Fibroblast of lung (primary cell): ENCODE results near the gene GOPC. TPM values are rescaled to one million over a fixed set of nuclear protein-coding genes. Genes with fewer than 3 reads are reported as not detected.
"Not testable (repeated sequence)": the region's sequence is repeated elsewhere in the genome, so short reads cannot be mapped to it uniquely, and the experiment has no call there.

ENCODE experiments used
- DNase-seq, 2 donors: peaks; one replicate each; pipeline versions ENCODE4 v3.0.0 to v3.0.0-alpha.2; 2010; ENCODE audit warnings: low read depth in 2 of 2
- H2AFZ ChIP-seq: 2 replicates; pipeline ENCODE4 v1.5.1; 2012; ENCODE audit warnings: low read length, control low read depth, inconsistent platforms
- H3K27ac ChIP-seq: 2 replicates; pipeline ENCODE4 v1.5.1; 2011; ENCODE audit warnings: low read length, control low read depth; ENCODE audit not compliant: insufficient read depth
- H3K27me3 ChIP-seq: 2 replicates; pipeline ENCODE4 v1.5.1; 2011; ENCODE audit warnings: mild to moderate bottlenecking, low read length; ENCODE audit not compliant: control insufficient read depth, insufficient read depth
- H3K36me3 ChIP-seq: 2 replicates; pipeline ENCODE4 v1.5.1; 2011; ENCODE audit warnings: low read length; ENCODE audit not compliant: control insufficient read depth, insufficient read depth
- H3K4me1 ChIP-seq: 2 replicates; pipeline ENCODE4 v1.5.1; 2011; ENCODE audit warnings: low read length; ENCODE audit not compliant: control insufficient read depth, insufficient read depth; ENCODE audit errors: extremely low read depth
- H3K4me2 ChIP-seq: 2 replicates; pipeline ENCODE4 v1.5.1; 2011; ENCODE audit warnings: low read length, control low read depth; ENCODE audit not compliant: insufficient read depth; ENCODE audit errors: extremely low read depth
- H3K4me3 ChIP-seq, 4 experiments: fragments of 200-600 bp in 1 of 4; sonication (generic) in 1 of 4; replicated peaks in 1 of 4; 2 replicates each; pipeline ENCODE4 v1.5.1; 2011 to 2016; ENCODE audit warnings: low read length in 4 of 4, low read depth in 3 of 4, mild to moderate bottlenecking in 3 of 4, control low read depth in 2 of 4, inconsistent platforms in 1 of 4, mixed read lengths in 1 of 4; ENCODE audit not compliant: insufficient read depth in 1 of 4; ENCODE audit errors: control extremely low read depth in 1 of 4
- H3K79me2 ChIP-seq: 2 replicates; pipeline ENCODE4 v1.5.1; 2012; ENCODE audit warnings: mild to moderate bottlenecking, low read length, inconsistent platforms; ENCODE audit not compliant: control insufficient read depth, insufficient read depth
- H3K9ac ChIP-seq: 2 replicates; pipeline ENCODE4 v1.5.1; 2011; ENCODE audit warnings: mild to moderate bottlenecking, low read length, control low read depth; ENCODE audit not compliant: insufficient read depth
- H3K9me3 ChIP-seq: 2 replicates; pipeline ENCODE4 v1.5.1; 2012; ENCODE audit warnings: low read depth, low read length; ENCODE audit not compliant: control insufficient read depth, insufficient read depth
- H4K20me1 ChIP-seq: 2 replicates; pipeline ENCODE4 v1.5.1; 2011; ENCODE audit warnings: low read length; ENCODE audit not compliant: control insufficient read depth, insufficient read depth; ENCODE audit errors: extremely low read depth
- CTCF ChIP-seq, 2 donors: IDR thresholded peaks in 1 of 2; conservative IDR thresholded peaks in 1 of 2; 1 replicate in 1 of 2; 2 replicates in 1 of 2; pipeline ENCODE4 v1.5.1; 2011 to 2012; ENCODE audit warnings: low read length in 2 of 2, control low read depth in 1 of 2, inconsistent platforms in 1 of 2, low read depth in 1 of 2, mild to moderate bottlenecking in 1 of 2
- EZH2 ChIP-seq: IDR thresholded peaks from 2 replicates; pipeline ENCODE4 v1.5.1; 2012; ENCODE audit warnings: low read length, control low read depth, mild to moderate bottlenecking; ENCODE audit errors: missing control alignments
- polyA plus RNA-seq, 2 donors: library from polyadenylated mRNA; depleted of rRNA in 1 of 2; stranded (reverse) in 1 of 2; unstranded in 1 of 2; fragments of >200 nt; gene quantifications; 2 replicates each; pipeline ENCODE4 v1.2.1, GENCODE V29; 2011 to 2012; ENCODE audit warnings: missing spikeins in 1 of 2
- total RNA-seq: library from RNA; depleted of rRNA; stranded (reverse); fragments of >200 nt; gene quantifications from 2 replicates; pipeline ENCODE4 v1.2.1, GENCODE V29; 2014

GOPC gene
- total and polyA plus RNA-seq, 2 donors (not counting 1 experiment from before 2014, with no cell fraction given) = 32.2 to 45.4 TPM

GRCh38 chr6:117518870-117519269, 83.4 kb downstream of the GOPC start:
- Histone ChIP-seq H3K36me3 (no peaks in the 10 kb centered on the region), H2AFZ (no peak overlapping the region), H3K4me1 (peaks cover 3% of the 10 kb centered on the region), H3K9me3 (no peaks in the 10 kb centered on the region), H3K4me2 (no peak overlapping the region), H3K79me2 (no peaks in the 10 kb centered on the region), H4K20me1 (no peaks in the 10 kb centered on the region), H3K9ac (no peak overlapping the region), H3K27ac (no peak overlapping the region), H3K4me3 (no peak overlapping the region), H3K27me3 (no peaks in the 10 kb centered on the region)
- no peak for DNase-seq
- no peak for TF ChIP-seq CTCF (conservative IDR thresholded peaks at IDR 0.05 in 1 of 2, IDR thresholded peaks at IDR 0.05 in 1 of 2; ENCODE audit: low read depth in 1 of 2, low read length in 2 of 2)
- TF ChIP-seq EZH2 = no peak

- not testable (repeated sequence) for H3K9me3 ChIP-seq, H3K27me3 ChIP-seq, H3K27ac ChIP-seq, H4K20me1 ChIP-seq, H3K9ac ChIP-seq, H3K4me2 ChIP-seq, H3K4me3 ChIP-seq, DNase-seq, H2AFZ ChIP-seq, H3K4me1 ChIP-seq, H3K79me2 ChIP-seq, H3K36me3 ChIP-seq
Observed at GRCh38 chr6:117517995-117518394, 84.3 kb downstream of the GOPC start.

- H3K4me3 ChIP-seq = no peak overlapping the region
- H2AFZ ChIP-seq = no peak overlapping the region
- no peaks in the 10 kb centered on the region for H3K79me2 ChIP-seq
- TF ChIP-seq CTCF (conservative IDR thresholded peaks at IDR 0.05 in 1 of 2, IDR thresholded peaks at IDR 0.05 in 1 of 2; ENCODE audit: low read depth in 1 of 2, low read length in 2 of 2) = no peak
- TF ChIP-seq EZH2 = no peak
- no peaks in the 10 kb centered on the region for H3K4me1 ChIP-seq
- H3K36me3 ChIP-seq = no peaks in the 10 kb centered on the region
- no peaks in the 10 kb centered on the region for H3K9me3 ChIP-seq
- H3K27ac ChIP-seq = no peak overlapping the region
- no peaks in the 10 kb centered on the region for H3K27me3 ChIP-seq
- DNase-seq = peak in 1 of 2 donors; percentile 68
- no peak overlapping the region for H3K4me2 ChIP-seq
- H3K9ac ChIP-seq = no peak overlapping the region
- H4K20me1 ChIP-seq = no peaks in the 10 kb centered on the region
Observed at GRCh38 chr6:117515326-117515725, 87.0 kb downstream of the GOPC start.
